B cell (primary cell): ENCODE results near the gene NBEA. TPM values are rescaled to one million over a fixed set of nuclear protein-coding genes. Genes with fewer than 3 reads are reported as not detected.

Experiments used
- ATAC-seq: fragments of 200-7000 bp; cut with Tn5 transposase; one replicate; pipeline ENCODE4 v1.10.0; 2021; ENCODE audit warnings: low read depth, mild to moderate bottlenecking, moderate number of reproducible peaks, moderate library complexity
- CTCF ChIA-PET: fragments of 350-600 bp; sonication (Branson Sonifier 250); formaldehyde crosslinking; loops from one replicate; lab custom pipeline; 2021; ENCODE audit warnings: antibody characterized with exemption, inconsistent platforms; lab: Charles Lee
- POLR2A ChIA-PET: fragments of 350-600 bp; sonication (Branson Sonifier 250); formaldehyde crosslinking; loops from one replicate; lab custom pipeline; 2021; ENCODE audit warnings: antibody characterized with exemption; lab: Charles Lee
- DNase-seq: peaks from one replicate; pipeline ENCODE4 v3.0.0; 2013
- H2AFZ ChIP-seq: 2 replicates; pipeline ENCODE4 v1.6.1; 2012; ENCODE audit warnings: mild to moderate bottlenecking, low read depth, low read length; ENCODE audit not compliant: insufficient read depth, poor library complexity, severe bottlenecking
- H3K27ac ChIP-seq, 2 donors: 1 replicate in 1 of 2; 2 replicates in 1 of 2; pipeline ENCODE4 v1.5.1; 2012 to 2013; ENCODE audit warnings: low read length in 2 of 2, mild to moderate bottlenecking in 2 of 2, moderate library complexity in 1 of 2
- H3K27me3 ChIP-seq, 4 experiments: fragments of 200-600 bp in 1 of 4; sonication (generic) in 1 of 4; replicated peaks in 1 of 4; 1 replicate in 2 of 4; 2 replicates in 2 of 4; pipeline versions ENCODE4 v1.6.1 to v1.7.0; 2013 to 2016; ENCODE audit warnings: low read length in 3 of 4, mild to moderate bottlenecking in 2 of 4, mixed read lengths in 1 of 4, moderate library complexity in 1 of 4; ENCODE audit not compliant: insufficient read depth in 4 of 4, control insufficient read depth in 3 of 4; ENCODE audit errors: control extremely low read depth in 1 of 4
- H3K36me3 ChIP-seq, 2 experiments: replicated peaks in 1 of 2; 1 replicate in 1 of 2; 2 replicates in 1 of 2; pipeline versions ENCODE4 v1.6.1 to v1.7.1; 2013; ENCODE audit warnings: low read length in 1 of 2; ENCODE audit not compliant: insufficient read depth in 2 of 2, control insufficient read depth in 1 of 2; ENCODE audit errors: control extremely low read depth in 1 of 2, extremely low read depth in 1 of 2
- H3K4me1 ChIP-seq, 2 donors: fragments of 200-600 bp in 1 of 2; sonication (generic) in 1 of 2; 1 replicate in 1 of 2; 2 replicates in 1 of 2; pipeline versions ENCODE4 v1.5.1 to v1.6.1; 2013 to 2017; ENCODE audit warnings: low read length in 2 of 2; ENCODE audit not compliant: control insufficient read depth in 2 of 2, insufficient read depth in 2 of 2
- H3K4me2 ChIP-seq: replicated peaks from 2 replicates; pipeline ENCODE3; 2012; ENCODE audit warnings: mild to moderate bottlenecking, low read depth, low read length; ENCODE audit not compliant: poor library complexity, severe bottlenecking
- H3K4me3 ChIP-seq, 5 experiments: fragments of 200-600 bp in 1 of 5; sonication (generic) in 1 of 5; 1 replicate in 3 of 5; 2 replicates in 2 of 5; pipeline versions ENCODE4 v1.5.1 to v1.7.0; 2011 to 2016; ENCODE audit warnings: low read length in 4 of 5, mild to moderate bottlenecking in 4 of 5, low read depth in 2 of 5, control low read depth in 1 of 5, moderate library complexity in 1 of 5; ENCODE audit not compliant: insufficient read depth in 1 of 5; ENCODE audit errors: control extremely low read depth in 1 of 5, extremely low read depth in 1 of 5
- H3K79me2 ChIP-seq: fragments of 200-600 bp; sonication (generic); one replicate; pipeline ENCODE4 v1.6.0; 2016; ENCODE audit warnings: low read length; ENCODE audit not compliant: control insufficient read depth, insufficient read depth
- H3K9ac ChIP-seq: fragments of 200-600 bp; sonication (generic); 2 replicates; pipeline ENCODE4 v1.6.1; 2017; ENCODE audit warnings: mild to moderate bottlenecking, low read length, moderate library complexity
- H3K9me3 ChIP-seq, 3 donors: one replicate each; pipeline versions ENCODE4 v1.6.1 to v1.7.1; 2013; ENCODE audit warnings: low read length in 2 of 3; ENCODE audit not compliant: control insufficient read depth in 2 of 3, insufficient read depth in 1 of 3; ENCODE audit errors: control extremely low read depth in 1 of 3
- H4K20me1 ChIP-seq: 2 replicates; pipeline ENCODE4 v1.6.0; 2012; ENCODE audit warnings: mild to moderate bottlenecking, low read length; ENCODE audit not compliant: insufficient read depth, control insufficient read depth, poor library complexity, severe bottlenecking
- H3K27ac Mint-ChIP-seq: one replicate; pipeline ENCODE4 v1.8.0; 2021; ENCODE audit warnings: mixed read lengths
- H3K27me3 Mint-ChIP-seq: one replicate; pipeline ENCODE4 v1.8.0; 2021; ENCODE audit warnings: mixed read lengths
- H3K4me1 Mint-ChIP-seq: one replicate; pipeline ENCODE4 v1.8.0; 2021; ENCODE audit warnings: mixed read lengths
- H3K4me3 Mint-ChIP-seq: one replicate; pipeline ENCODE4 v1.8.0; 2021; ENCODE audit warnings: mixed read lengths
- H3K9me3 Mint-ChIP-seq: one replicate; pipeline ENCODE4 v1.8.0; 2022; ENCODE audit warnings: mixed read lengths; ENCODE audit not compliant: insufficient read depth
- CTCF ChIP-seq: fragments of 200-600 bp; IDR thresholded peaks from one replicate; pipeline ENCODE4 v1.8.0; 2022; ENCODE audit warnings: antibody characterized with exemption, mild to moderate bottlenecking
- EZH2 ChIP-seq: IDR thresholded peaks from 2 replicates; pipeline ENCODE4 v1.6.1; 2012; ENCODE audit warnings: borderline replicate concordance, low read depth, mild to moderate bottlenecking, moderate library complexity, low read length; ENCODE audit not compliant: insufficient read depth, poor library complexity, severe bottlenecking
- WGBS: methylation state at CpG from one replicate; pipeline ENCODE4 v1.1.5; 2013; ENCODE audit warnings: missing lambda C conversion rate; ENCODE audit not compliant: insufficient coverage; 5-methylcytosine and 5-hydroxymethylcytosine counted together
- intact Hi-C: fragments of 100-400 bp; cut with micrococcal nuclease; formaldehyde crosslinking; loops from one replicate; pipeline ENCODE4 v1.10.0; 2022
- polyA plus RNA-seq: library from polyadenylated mRNA; depleted of rRNA; stranded (reverse); fragments of >200 nt; gene quantifications from 2 replicates; pipeline ENCODE4 v1.2.3, GENCODE V29; 2012
- total RNA-seq, 2 donors: library from RNA; stranded (reverse); fragments of 120-200 nt in 1 of 2; gene quantifications; 1 replicate in 1 of 2; 2 replicates in 1 of 2; pipeline versions ENCODE4 v1.2.3 to v1.2.4, GENCODE V29; 2013 to 2022

NBEA gene
- total and polyA plus RNA-seq, 2 donors (not counting 1 experiment from before 2014, with no cell fraction given), result 1.5 to 10.7 TPM

GRCh38 chr13:35565273-35565672, 623.2 kb downstream of the NBEA start:
- no peaks in the 10 kb centered on the region for H3K9me3 Mint-ChIP-seq
- Histone ChIP-seq H4K20me1 (no peaks in the 10 kb centered on the region), H3K36me3 (no peaks in the 10 kb centered on the region), H3K4me3 (no peak overlapping the region), H3K27ac (no peak overlapping the region), H3K79me2 (no peaks in the 10 kb centered on the region), H3K9me3 (no peaks in the 10 kb centered on the region), H3K27me3 (no peaks in the 10 kb centered on the region), H3K9ac (no peak overlapping the region), H2AFZ (no peak overlapping the region), H3K4me2 (no peak overlapping the region), H3K4me1 (no peaks in the 10 kb centered on the region)
- no peak overlapping the region for H3K27ac Mint-ChIP-seq
- H3K4me1 Mint-ChIP-seq, result no peaks in the 10 kb centered on the region
- intact Hi-C loops, result no loop called here
- ATAC-seq (no peak), DNase-seq (no peak)
- H3K4me3 Mint-ChIP-seq, result no peak overlapping the region
- no peaks in the 10 kb centered on the region for H3K27me3 Mint-ChIP-seq
- ChIA-PET POLR2A (no interaction called here), CTCF (no interaction called here)
- no CpG with 5 or more reads among the region's 1 CpG for WGBS
- TF ChIP-seq EZH2 (no peak), CTCF (no peak)

GRCh38 chr13:35566340-35566739, 624.3 kb downstream of the NBEA start:
- ChIA-PET CTCF (no interaction called here), POLR2A (no interaction called here)
- Mint-ChIP-seq H3K4me1 (no peaks in the 10 kb centered on the region), H3K27me3 (no peaks in the 10 kb centered on the region), H3K9me3 (no peaks in the 10 kb centered on the region), H3K27ac (no peak overlapping the region), H3K4me3 (no peak overlapping the region)
- no peak overlapping the region for H2AFZ ChIP-seq
- no peak overlapping the region for H3K4me3 ChIP-seq
- intact Hi-C loops, result no loop called here
- H3K36me3 ChIP-seq, result no peaks in the 10 kb centered on the region
- ATAC-seq (no peak), DNase-seq (no peak)
- H3K79me2 ChIP-seq, result no peaks in the 10 kb centered on the region
- 67% methylated on average over 1 of the region's 2 CpGs for WGBS
- H3K9me3 ChIP-seq, result no peaks in the 10 kb centered on the region
- no peak overlapping the region for H3K27ac ChIP-seq
- H3K9ac ChIP-seq, result no peak overlapping the region
- H3K4me2 ChIP-seq, result no peak overlapping the region
- no peak for TF ChIP-seq CTCF
- no peaks in the 10 kb centered on the region for H3K27me3 ChIP-seq
- no peaks in the 10 kb centered on the region for H3K4me1 ChIP-seq
- H4K20me1 ChIP-seq, result no peaks in the 10 kb centered on the region
